NCI-H1105 (cell line): Measurements from ENCODE around the gene RAB11FIP4.

Source experiments
- DNase-seq: peaks from one replicate; lab custom pipeline; 2025; lab: John Stamatoyannopoulos, UW

RAB11FIP4 gene

DNA sequence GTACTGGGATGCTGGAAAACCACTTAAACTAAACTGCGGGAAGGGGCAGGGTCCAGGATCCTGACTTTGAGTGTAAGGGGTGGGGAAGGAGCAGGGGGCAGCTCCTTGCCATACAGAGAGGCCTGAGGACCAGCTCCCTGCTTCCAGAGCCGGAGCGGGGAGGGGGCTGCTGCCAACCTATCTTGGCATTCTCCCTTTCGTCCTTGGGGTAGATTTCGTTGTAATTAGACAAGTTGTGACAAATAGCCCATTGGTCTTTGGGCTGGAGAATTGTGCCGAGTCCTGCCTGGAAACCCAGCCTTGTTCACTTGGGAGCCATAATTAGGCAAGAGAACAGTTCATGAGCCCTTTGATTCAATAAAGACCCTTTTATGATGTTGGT lies 175.5 kb downstream of the RAB11FIP4 start:
- no peak for DNase-seq

GRCh38 chr17:31568121-31568520 lies 176.6 kb downstream of the RAB11FIP4 start:
- DNase-seq = no peak

GRCh38 chr17:31568539-31568938 lies 177.1 kb downstream of the RAB11FIP4 start:
- DNase-seq = no peak

GRCh38 chr17:31570231-31570630 lies 178.8 kb downstream of the RAB11FIP4 start:
- DNase-seq = no peak

- DNase-seq = no peak
Observed at GRCh38 chr17:31570951-31571892, 179.7 kb downstream of the RAB11FIP4 start.

DNA sequence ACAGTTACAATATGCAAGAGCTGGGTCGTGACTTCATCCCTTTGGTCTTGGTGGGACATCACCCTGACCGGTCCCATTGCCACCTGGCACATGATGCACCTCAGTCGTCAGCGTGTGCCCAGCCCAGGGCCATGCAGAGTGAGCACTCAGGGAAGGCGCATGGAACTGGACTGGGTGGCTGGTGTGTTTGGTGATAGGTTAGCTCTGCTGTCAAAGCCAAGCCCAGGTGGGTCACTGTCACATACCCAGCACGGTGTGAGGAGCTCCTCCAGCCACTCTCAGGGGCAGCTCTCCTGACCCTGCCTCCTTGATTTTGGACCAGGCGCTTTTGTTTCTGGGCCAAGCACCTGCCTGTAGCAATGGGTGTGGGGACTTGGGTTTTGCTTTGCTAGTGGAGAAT lies 180.9 kb downstream of the RAB11FIP4 start:
- DNase-seq = no peak

DNA sequence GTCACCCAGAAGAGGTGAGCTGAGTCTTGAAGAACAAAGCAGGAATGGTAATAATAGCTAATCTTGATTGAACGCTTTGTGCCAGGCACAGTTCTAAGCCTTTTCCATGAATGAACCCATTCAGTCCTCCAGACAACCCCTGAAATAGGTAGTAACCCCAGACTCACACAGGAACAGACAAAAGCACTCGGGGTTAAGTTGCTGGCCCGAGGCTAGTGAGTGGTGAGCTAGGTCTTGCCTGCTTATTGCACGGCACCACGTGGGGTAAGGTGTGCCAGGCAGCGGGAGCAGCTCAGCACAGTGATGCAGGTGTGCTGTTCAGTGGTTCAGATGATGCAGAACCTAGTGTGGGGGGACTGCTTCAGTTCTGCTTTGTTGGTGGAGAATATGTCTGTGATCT lies 181.6 kb downstream of the RAB11FIP4 start:
- DNase-seq = no peak

DNA sequence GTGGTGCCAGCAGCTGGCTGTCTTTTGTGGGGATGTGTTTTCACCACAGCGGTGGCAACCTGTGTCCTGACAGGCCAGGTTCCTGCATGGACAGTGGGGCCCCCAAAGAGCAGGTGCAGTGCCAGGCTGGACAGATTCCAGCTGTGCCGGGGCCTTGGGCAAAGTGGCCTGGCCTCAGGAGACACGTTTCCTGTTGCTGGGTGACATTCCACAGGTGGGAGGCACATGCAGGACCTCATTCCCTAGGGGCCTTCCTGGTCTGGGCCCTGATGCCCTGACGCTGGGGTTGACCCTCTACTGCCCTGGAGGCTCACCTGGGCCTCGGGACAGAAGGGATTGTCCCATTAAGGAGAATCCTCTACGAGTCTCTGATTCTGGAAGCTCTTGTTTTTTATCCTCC lies 182.4 kb downstream of the RAB11FIP4 start:
- DNase-seq = no peak

DNA sequence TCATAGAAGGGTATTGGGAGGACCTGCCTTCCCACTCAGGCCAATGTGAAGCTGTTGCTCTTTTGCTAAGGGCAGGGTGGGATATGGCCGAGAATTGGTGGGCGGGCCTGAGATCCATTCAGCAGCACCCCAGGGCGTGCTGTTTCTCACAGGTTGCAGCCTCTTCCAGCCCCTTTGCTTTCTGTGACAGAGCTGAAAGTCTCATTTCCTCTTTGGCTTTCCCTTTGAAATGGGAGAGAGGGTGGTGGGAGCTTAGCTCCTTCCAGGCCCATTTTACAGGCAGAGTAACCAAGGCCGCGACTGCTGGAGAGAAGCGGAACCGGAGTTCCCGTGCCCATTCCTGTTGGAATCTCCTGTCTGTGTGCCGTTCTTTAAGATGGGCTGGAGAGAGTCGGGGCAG lies 183.0 kb downstream of the RAB11FIP4 start:
- DNase-seq = no peak

GRCh38 chr17:31575043-31575442 lies 183.6 kb downstream of the RAB11FIP4 start:
- DNase-seq = no peak

DNA sequence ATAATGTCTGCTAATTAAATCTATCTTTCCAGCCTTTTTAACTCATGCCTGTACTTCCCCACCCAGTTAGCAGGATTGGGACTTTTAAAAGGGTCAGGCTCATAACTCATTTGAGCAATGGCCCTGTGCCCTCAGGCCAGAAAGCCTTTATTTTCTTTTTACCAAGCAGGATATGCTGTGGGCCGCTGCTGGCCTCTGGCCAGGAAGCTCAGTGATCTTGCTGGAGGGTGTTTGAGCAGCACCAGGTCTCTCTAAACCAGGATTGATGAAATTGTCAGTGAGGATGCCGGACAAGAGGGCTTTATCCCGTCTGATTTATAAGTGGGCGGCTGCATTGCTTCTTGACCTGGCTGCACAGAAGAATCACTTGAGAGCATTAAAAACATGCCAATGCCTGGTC lies 187.8 kb downstream of the RAB11FIP4 start:
- no peak for DNase-seq

- DNase-seq = no peak
Observed at GRCh38 chr17:31580316-31580705, 188.8 kb downstream of the RAB11FIP4 start.

- DNase-seq = no peak
Observed at GRCh38 chr17:31580706-31581490, 189.4 kb downstream of the RAB11FIP4 start.

DNA sequence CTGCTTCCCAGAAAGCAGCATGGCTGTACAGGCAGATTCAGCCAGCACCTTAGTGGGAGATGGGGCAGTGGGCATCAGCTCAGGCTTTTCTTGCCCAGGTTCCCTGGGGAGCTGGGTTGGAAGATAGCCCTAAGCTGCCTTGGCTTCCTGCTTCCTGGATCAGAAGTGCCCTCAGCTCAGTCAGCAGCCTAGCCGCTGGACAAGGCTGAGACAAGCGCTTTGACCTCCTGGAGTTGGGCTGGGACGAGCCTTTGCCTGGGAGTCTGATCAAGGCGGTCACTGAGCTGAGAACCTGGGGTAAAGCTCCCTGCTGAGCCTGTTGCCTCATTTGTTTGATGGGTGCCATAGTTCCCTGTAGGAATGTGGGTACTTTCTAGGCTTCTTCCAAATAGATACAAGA lies 190.0 kb downstream of the RAB11FIP4 start:
- DNase-seq = no peak

GRCh38 chr17:31582151-31582907 lies 190.9 kb downstream of the RAB11FIP4 start:
- DNase-seq = no peak

GRCh38 chr17:31583772-31584356 lies 192.4 kb downstream of the RAB11FIP4 start:
- no peak for DNase-seq

DNA sequence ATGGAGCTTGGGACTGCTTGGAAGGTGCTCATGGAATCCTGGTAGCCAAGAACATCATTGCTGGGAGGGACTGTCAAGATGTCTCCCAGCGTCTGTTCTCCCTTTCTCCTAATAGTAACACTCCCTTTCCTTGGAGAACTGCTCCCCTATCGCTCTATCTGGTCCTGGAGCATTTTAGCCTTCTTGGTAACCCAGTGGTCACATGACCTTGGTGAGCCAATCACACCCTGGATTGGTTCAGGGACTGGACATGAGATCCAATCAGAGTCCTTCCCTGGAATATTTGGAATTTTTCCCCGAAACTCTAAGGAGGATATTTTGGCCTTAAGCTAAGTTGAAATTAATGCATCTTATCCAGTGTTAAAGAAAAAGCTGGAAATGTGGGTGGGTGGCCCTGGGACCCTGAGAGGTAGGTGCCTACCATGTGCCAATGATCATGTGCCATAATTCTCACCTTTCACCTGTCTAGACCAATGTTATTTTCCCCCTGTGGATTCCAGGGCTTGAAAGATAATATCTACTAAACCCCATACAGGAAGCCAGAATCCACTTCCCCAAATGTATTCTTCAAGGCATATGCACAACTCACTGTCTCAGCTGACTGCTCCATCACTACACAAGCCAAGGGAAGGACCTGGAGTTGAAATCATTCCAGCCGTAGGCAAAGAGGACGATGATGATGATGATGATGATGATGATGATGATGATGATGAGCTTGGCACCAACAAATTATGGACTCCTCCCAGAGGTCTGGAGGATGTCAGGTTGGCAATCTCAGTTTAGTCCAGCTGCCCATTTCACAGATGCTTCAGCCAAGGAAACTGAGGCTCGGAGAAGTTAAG lies 193.2 kb downstream of the RAB11FIP4 start:
- DNase-seq = no peak

- DNase-seq = no peak
Observed at GRCh38 chr17:31585280-31585630, 193.8 kb downstream of the RAB11FIP4 start.

DNA sequence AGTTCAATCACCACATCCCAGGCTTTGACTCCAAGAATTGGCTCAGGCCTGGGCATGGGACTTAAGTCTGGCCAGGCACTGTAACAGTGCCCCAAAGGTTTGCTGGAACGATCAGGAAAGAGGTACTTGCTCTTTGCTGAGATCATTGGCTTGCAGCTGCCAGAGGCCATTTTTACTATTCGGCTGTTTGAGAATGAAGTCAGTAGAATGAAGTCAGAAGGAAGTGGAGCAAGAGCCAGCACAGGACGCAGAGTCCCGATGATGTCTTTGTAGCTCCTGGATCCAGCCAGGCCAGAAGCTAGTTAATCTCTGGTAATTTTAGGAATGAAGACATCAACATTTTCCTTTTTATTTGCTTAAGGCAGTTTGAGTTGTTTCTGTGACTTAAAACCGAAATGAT lies 195.5 kb downstream of the RAB11FIP4 start:
- DNase-seq = no peak

DNA sequence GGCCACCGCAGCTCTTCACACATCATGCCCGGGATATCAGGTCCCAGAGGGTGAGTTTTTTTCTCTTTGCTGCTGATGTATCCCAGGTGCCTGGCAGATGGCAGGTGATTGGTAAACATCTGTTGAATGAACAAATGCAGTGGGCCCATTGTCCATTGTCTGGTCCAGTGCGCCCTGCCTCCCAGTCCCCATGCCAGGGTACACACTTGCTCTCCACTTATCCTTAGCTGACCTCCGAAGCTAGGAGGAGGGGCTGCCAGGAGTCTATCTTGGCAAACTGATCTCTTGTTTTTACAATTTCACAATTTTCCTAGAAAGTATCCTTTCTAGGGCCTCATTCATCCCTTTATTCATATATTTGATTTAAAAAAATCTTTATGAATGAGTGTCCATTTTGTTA lies 196.0 kb downstream of the RAB11FIP4 start:
- DNase-seq = no peak
